GM18519 (cell line): Measurements from ENCODE around the gene RNF157.
"Not testable (repeated sequence)": the region's sequence is repeated elsewhere in the genome, so short reads cannot be mapped to it uniquely, and the experiment has no call there.

Source experiments
- ATAC-seq: cut with Tn5 transposase; IDR thresholded peaks from one replicate; pipeline ENCODE4 v1.9.1; 2021; ENCODE audit warnings: mild to moderate bottlenecking, moderate library complexity; ENCODE audit not compliant: unreplicated experiment, low FRiP score

Gene RNF157

GRCh38 chr17:76255801-76256429 lies 15.6 kb upstream of the RNF157 start:
- no peak for ATAC-seq

DNA sequence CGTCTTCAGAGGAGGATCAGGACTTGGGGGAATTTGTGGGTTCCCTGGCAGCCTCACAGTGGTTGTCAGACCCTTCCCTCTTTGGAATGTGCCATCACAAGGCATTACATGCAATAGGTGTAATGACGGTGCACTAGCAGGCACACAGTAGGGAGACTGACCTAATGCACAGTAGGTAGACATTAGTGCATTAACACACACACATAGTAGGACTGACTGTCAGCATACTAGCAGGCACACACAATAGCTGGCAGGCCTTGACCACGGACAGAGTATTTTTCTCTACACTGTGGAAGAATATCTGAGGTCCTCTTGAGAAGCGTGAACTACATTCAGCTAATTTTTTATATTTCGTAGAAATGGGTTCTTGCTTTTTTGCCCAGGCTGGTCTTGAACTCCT lies 14.0 kb upstream of the RNF157 start:
- no peak for ATAC-seq

- no peak for ATAC-seq
Measured at GRCh38 chr17:76253841-76254240, 13.5 kb upstream of the RNF157 start.

DNA sequence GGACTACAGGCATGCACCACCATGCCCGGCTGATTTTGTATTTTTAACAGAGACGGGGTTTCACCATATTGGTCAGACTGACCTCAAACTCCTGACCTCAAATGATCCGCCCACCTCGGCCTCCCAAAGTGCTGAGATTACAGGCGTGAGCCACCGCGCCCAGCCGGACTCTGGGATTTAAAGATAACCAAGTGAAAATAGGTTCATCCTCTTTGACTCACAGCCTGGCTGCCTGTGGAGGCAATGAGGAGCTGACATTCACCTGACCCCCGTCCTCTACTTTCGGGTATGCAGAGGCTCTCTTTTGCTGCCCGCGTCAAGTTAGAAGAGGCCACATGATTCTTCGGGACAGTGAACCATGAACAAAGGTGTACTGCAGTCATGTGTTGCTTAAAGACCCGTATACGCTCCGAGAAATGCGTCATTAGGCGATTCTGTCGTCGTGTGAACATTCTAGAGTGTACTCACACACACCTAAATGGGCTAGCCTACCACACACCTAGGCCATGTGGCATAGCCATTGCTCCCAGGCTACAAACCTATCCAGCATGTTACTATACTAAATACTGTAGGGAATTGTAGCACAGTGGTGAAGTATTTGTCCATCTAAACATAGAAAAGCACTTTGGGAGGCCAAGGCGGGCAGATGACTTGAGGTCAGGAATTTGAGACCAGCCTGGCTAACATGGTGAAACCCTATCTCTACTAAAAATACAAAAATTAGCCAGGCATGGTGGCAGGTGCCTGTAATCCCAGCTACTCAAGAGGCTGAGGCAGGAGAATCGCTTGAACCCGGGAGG lies 12.9 kb upstream of the RNF157 start:
- ATAC-seq: not testable (repeated sequence)

- ATAC-seq: no peak
Measured at GRCh38 chr17:76252040-76252954, 12.0 kb upstream of the RNF157 start.

DNA sequence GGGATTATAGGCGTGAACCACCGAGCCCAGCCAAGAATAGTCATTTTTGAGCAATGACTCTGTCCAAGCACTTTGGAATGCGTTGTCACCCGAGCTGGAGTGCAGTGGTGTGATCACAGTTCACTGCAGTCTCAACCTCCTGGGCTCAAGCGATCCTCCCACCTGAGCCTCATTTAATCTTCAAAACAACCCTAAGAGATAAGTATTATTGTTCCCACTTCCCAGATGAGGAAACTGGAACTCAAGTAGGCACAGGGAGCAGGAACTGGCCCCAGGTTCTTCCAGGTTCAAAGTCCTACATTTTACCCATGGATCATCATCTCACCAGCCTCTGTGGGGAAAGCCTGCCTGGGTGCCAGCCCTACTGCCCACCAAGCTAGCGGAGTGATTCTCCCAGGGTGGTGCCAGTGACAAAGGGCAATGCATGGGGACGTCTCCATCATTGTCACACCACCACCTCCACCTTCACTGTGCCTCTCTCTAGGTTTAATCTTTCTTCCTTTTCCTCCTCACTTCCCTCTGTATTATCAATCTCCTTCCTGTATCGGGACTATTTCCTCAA lies 11.3 kb upstream of the RNF157 start:
- no peak for ATAC-seq

- ATAC-seq: no peak
Measured at GRCh38 chr17:76250141-76250540, 9.8 kb upstream of the RNF157 start.

GRCh38 chr17:76248013-76248782 lies 7.9 kb upstream of the RNF157 start:
- ATAC-seq: no peak

- ATAC-seq: no peak
Measured at GRCh38 chr17:76247304-76247703, 7.0 kb upstream of the RNF157 start.

- peak; percentile 74 for ATAC-seq
Measured at GRCh38 chr17:76246080-76247066, 6.1 kb upstream of the RNF157 start.

DNA sequence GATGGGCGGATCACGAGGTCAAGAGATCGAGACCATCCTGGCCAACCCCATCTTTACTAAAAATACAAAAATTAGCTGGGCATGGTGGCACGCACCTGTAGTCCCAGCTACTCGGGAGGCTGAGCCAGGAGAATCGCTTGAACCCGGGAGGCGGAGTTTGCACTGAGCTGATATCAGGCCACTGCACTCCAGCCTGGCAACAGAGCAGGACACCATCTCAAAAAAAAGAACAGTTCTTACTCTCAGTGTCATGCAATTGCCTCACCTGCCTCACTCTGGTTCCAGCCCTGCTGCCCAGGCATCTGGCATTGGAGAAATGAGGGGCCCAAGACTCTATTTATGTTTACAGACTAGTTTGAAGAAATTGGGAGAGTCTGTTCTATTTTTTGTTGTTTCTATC lies 4.4 kb upstream of the RNF157 start:
- ATAC-seq: not testable (repeated sequence)

DNA sequence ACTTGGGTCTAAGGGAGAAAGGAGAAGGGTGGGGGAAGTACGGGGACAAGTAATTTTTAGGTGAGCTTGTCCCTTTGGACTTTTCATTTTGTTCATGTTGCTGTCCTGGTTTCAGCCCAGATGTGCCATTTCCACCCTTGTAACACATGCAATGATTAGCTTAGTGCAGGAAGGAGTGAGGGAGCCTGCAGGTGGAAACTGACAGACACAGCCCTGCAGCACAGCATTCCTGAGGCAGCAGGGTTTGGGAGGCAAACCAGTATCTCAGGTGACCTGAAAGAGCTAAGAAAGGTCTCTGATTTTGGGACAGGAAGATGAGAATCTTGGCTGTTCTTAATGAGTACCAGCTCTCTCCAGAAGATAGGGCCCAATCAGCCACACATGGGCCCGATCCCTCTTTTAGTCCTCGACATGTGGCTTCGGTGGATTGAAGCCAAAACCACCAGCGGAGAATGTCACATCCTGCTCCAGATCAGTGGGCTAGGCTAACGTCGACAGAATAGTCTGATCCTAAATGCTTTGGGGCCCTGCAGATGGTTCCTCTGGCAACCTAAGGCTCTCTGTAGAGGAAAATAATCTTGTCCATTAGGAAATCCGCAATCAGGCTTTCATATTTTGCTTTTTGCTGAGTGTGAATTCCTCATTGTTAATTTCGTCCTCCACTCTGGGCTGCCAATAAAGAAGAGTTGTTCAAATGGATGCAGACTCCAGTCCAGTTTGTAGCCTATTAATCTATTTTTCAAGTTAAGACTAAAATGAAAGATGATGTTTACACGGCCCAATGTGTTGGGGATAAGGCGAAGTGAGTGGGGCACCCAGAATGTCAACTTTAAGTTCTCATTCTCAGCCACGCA lies 3.8 kb upstream of the RNF157 start:
- no peak for ATAC-seq

DNA sequence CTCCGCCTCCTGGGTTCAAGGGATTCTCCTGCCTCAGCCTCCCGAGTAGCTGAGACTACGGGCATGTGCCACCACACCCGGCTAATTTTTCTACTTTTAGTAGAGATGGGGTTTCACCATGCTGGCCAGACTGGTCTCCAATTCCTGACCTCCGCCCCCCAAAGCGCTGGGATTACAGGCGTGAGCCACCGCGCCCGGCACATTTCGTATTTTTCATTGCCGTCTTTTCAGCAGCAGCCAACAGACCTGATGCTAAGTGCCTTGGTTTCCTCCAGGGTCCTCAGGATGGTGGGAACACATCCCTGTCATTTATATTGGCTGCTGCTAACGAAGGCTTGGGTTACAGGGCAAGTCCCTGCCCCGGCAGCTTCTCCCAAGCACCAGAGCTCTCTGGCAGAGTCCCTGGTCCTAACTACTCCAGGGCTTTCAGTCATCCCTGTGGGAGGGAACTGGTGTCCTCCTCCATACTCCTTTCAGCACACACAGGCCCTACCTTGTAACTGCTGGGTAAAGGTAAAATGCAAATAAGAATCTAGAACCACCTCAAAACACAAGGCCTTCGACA lies 1.5 kb upstream of the RNF157 start:
- ATAC-seq: no peak

- no peak for ATAC-seq
Measured at GRCh38 chr17:76241204-76241538, 878 bp upstream of the RNF157 start.

DNA sequence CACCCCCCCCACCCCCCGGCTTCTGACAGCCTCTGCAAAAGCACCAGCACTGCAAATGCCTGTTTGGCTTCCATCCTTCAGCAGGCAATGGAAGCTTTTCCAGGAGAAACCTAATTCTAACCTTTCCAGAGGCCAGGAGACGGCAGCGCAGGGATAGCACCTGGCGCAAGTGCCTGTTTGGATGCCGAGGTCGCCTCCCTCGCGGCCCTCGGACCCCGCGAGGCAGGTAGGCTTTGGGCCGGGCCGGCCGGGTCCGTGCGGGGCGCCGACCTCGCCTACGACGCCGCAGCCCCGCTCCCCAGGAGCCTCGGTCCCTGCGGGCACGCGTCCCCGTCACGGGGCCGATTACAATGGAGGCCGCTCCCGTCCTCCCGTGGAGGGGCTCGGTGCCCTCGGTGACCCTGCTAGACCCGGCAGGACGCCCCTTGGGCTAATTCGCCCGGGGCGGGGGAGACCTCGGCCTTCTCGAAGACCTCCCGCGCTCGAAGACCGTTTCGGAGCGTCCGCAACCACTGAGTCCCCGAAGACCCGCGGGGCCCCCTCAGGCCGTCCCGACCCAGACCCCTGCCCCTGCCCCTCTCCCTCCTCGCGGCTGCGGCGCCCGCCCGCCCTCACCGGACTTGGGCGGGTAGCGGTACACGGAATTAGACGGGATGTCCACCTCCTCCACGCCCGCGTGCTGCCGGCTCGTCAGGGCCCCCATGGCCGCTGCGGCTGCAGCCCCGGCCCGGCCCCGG lies 587 bp downstream of the RNF157 start:
- ATAC-seq: no peak

- ATAC-seq: no peak
Measured at GRCh38 chr17:76238847-76239537, 1.3 kb downstream of the RNF157 start.
